ENCODE measurements around the gene CPLX3. TPM values are rescaled to one million over a fixed set of nuclear protein-coding genes. Genes with fewer than 3 reads are reported as not detected.
A peak's percentile ranks its signal among the peaks of the same experiment; 100 is the strongest.

Gene CPLX3
- total RNA-seq, 4 donors from 2014 or later = not detected

- no peak overlapping the region for H3K4me3 ChIP-seq
- H3K9me3 ChIP-seq = no peaks in the 10 kb centered on the region
- no peak for DNase-seq
- TF ChIP-seq POLR2A (IDR thresholded peaks at IDR 0.05) (no peak), CTCF (IDR thresholded peaks at IDR 0.05) (no peak)
- H3K27me3 ChIP-seq = no peaks in the 10 kb centered on the region
- H3K4me1 ChIP-seq = peaks cover 0 to 22% (median 0%) of the 10 kb centered on the region in 4 donors
- H3K36me3 ChIP-seq = peaks cover 0 to 19% (median 0%) of the 10 kb centered on the region in 3 donors
- no peak overlapping the region for H3K27ac ChIP-seq
These were observed 7.1 kb downstream of the CPLX3 start for GRCh38 chr15:74833376-74834107.

- peaks cover 0 to 29% (median 0%) of the 10 kb centered on the region in 4 donors for H3K4me1 ChIP-seq
- TF ChIP-seq POLR2A (IDR thresholded peaks at IDR 0.05) = no peak
- peak; percentile 53 to 85 (median 70) for TF ChIP-seq CTCF (IDR thresholded peaks at IDR 0.05)
- peak; percentile 54 to 85 (median 78) for DNase-seq
These were observed 8.9 kb downstream of the CPLX3 start for GRCh38 chr15:74835312-74835823.

GRCh38 chr15:74836846-74837245, 10.4 kb downstream of the CPLX3 start:
- H3K4me3 ChIP-seq = no peak overlapping the region
- H3K36me3 ChIP-seq = peaks cover 0 to 38% (median 0%) of the 10 kb centered on the region in 3 donors
- DNase-seq = no peak
- H3K4me1 ChIP-seq = peaks cover 0 to 24% (median under 1%) of the 10 kb centered on the region in 4 donors
- no peaks in the 10 kb centered on the region for H3K9me3 ChIP-seq
- H3K27me3 ChIP-seq = no peaks in the 10 kb centered on the region
- H3K27ac ChIP-seq = no peak overlapping the region
- TF ChIP-seq POLR2A (IDR thresholded peaks at IDR 0.05) (no peak), CTCF (IDR thresholded peaks at IDR 0.05) (no peak)

More at GRCh38 chr15:74835312-74835823, 8.9 kb downstream of the CPLX3 start:
- H3K27me3 ChIP-seq = no peaks in the 10 kb centered on the region
- no peak overlapping the region for H3K4me3 ChIP-seq
- H3K9me3 ChIP-seq = no peaks in the 10 kb centered on the region
- peaks cover 0 to 37% (median 0%) of the 10 kb centered on the region in 3 donors for H3K36me3 ChIP-seq
- no peak overlapping the region for H3K27ac ChIP-seq

- no peak overlapping the region for H3K4me3 ChIP-seq
- peaks cover 0 to 24% (median 4%) of the 10 kb centered on the region in 4 donors for H3K4me1 ChIP-seq
- no peaks in the 10 kb centered on the region for H3K9me3 ChIP-seq
- no peak overlapping the region for H3K27ac ChIP-seq
- peaks cover 0 to 38% (median 0%) of the 10 kb centered on the region in 3 donors for H3K36me3 ChIP-seq
- no peak for DNase-seq
- TF ChIP-seq POLR2A (IDR thresholded peaks at IDR 0.05) (no peak), CTCF (IDR thresholded peaks at IDR 0.05) (no peak)
- H3K27me3 ChIP-seq = no peaks in the 10 kb centered on the region
These were observed 11.2 kb downstream of the CPLX3 start for GRCh38 chr15:74837482-74838136.

- Histone ChIP-seq H3K4me1 (peaks cover 0 to 22% (median 4%) of the 10 kb centered on the region in 4 donors), H3K27me3 (no peaks in the 10 kb centered on the region), H3K36me3 (peaks cover 0 to 38% (median 0%) of the 10 kb centered on the region in 3 donors), H3K9me3 (no peaks in the 10 kb centered on the region), H3K4me3 (no peak overlapping the region), H3K27ac (no peak overlapping the region)
- TF ChIP-seq CTCF (IDR thresholded peaks at IDR 0.05) (no peak), POLR2A (IDR thresholded peaks at IDR 0.05) (no peak)
- DNase-seq = no peak
These were observed 11.7 kb downstream of the CPLX3 start for GRCh38 chr15:74838137-74838516.
